K562 (cell line): Measurements from ENCODE around the gene PLCB3. TPM values are rescaled to one million over a fixed set of nuclear protein-coding genes. Genes with fewer than 3 reads are reported as not detected.

Experiments
- HCFC1 ChIP-seq: IDR thresholded peaks from 2 replicates; pipeline ENCODE4 v1.6.1; 2012; ENCODE audit warnings: low read depth, low read length, improper control_type of control experiment
- HDAC1 ChIP-seq, 2 experiments: fragments of 450-650 bp; IDR thresholded peaks; 2 replicates each; pipeline ENCODE4 v1.6.1; 2016 to 2017; ENCODE audit warnings: inconsistent platforms in 1 of 2, mild to moderate bottlenecking in 1 of 2, moderate library complexity in 1 of 2
- KLF13 ChIP-seq: fragments of 450-650 bp; IDR thresholded peaks from 2 replicates; pipeline ENCODE4 v1.6.1; 2016; ENCODE audit warnings: missing genetic modification characterization, low read depth, mild to moderate bottlenecking, missing compliant biosample characterization, moderate library complexity, borderline replicate concordance
- RBFOX2 ChIP-seq: fragments of 200-400 bp; formaldehyde crosslinking; IDR thresholded peaks from 2 replicates; pipeline ENCODE4 v1.6.1; 2017; ENCODE audit warnings: low read depth, mild to moderate bottlenecking, low read length, moderate library complexity
- TARDBP ChIP-seq: fragments of 450-650 bp; IDR thresholded peaks from 2 replicates; pipeline ENCODE4 v1.6.1; 2016
- TEAD4 ChIP-seq, 2 experiments: sonication (generic) in 1 of 2; formaldehyde crosslinking in 1 of 2; IDR thresholded peaks; 2 replicates each; pipeline versions ENCODE4 v1.6.1 to v1.8.0; 2012 to 2022; ENCODE audit warnings: borderline replicate concordance in 1 of 2, inconsistent platforms in 1 of 2, low read length in 1 of 2, mild to moderate bottlenecking in 1 of 2, missing genetic modification reagents in 1 of 2
- ZNF121 ChIP-seq: sonication (generic); formaldehyde crosslinking; conservative IDR thresholded peaks from 2 replicates; pipeline ENCODE4 v1.8.0; 2022; ENCODE audit warnings: missing genetic modification reagents
- polyA plus RNA-seq, 8 experiments: library from polyadenylated mRNA; depleted of rRNA in 4 of 8; stranded (reverse) in 5 of 8; unstranded in 3 of 8; fragments of >200 nt; fragmentation: Nextera tagmentation in 2 of 8; fragmentation: Illumina TruSeq in 1 of 8; extraction: Ambion mirVana in 2 of 8; extraction: Trizol in 1 of 8; gene quantifications; 2 replicates each; pipeline versions ENCODE4 v1.2.1 to v1.2.3, GENCODE V29; 2011 to 2014; ENCODE audit warnings: inconsistent platforms in 1 of 8, missing spikeins in 1 of 8
- total RNA-seq, 7 experiments: library from RNA; depleted of rRNA in 6 of 7; stranded (reverse); fragments of >200 nt in 6 of 7; fragmentation: Illumina TruSeq in 2 of 7; extraction: Trizol in 2 of 7; gene quantifications; 2 replicates each; pipeline versions ENCODE4 v1.2.1 to v1.2.3, GENCODE V29; 2011 to 2021; ENCODE audit warnings: low replicate concordance in 1 of 7
- TF ChIP-seq, protein P1 (sequence below): fragments of 450-650 bp; IDR thresholded peaks from 2 replicates; pipeline ENCODE4 v1.6.1; 2018; ENCODE audit warnings: mild to moderate bottlenecking, low read depth; ENCODE audit not compliant: partially characterized antibody
- TF ChIP-seq, protein P2 (sequence below): sonication (generic); formaldehyde crosslinking; IDR thresholded peaks from 2 replicates; pipeline ENCODE4 v1.8.1; 2022; ENCODE audit warnings: missing genetic modification reagents
- TF ChIP-seq, protein P3 (sequence below): fragments of 450-650 bp; formaldehyde crosslinking; IDR thresholded peaks from 2 replicates; pipeline ENCODE4 v1.4.0; 2020; ENCODE audit warnings: mild to moderate bottlenecking, mixed read lengths
- TF ChIP-seq, protein P4 (sequence below): sonication (generic); formaldehyde crosslinking; IDR thresholded peaks from 2 replicates; pipeline ENCODE4 v1.8.0; 2022; ENCODE audit warnings: missing genetic modification reagents, mild to moderate bottlenecking, borderline replicate concordance

Gene PLCB3
- total and polyA plus RNA-seq, 9 of the 15 experiments (the other 6 are each of a cell fraction or from before 2014, with no cell fraction given) = 0.31 to 44.8 (median 14.6) TPM

DNA sequence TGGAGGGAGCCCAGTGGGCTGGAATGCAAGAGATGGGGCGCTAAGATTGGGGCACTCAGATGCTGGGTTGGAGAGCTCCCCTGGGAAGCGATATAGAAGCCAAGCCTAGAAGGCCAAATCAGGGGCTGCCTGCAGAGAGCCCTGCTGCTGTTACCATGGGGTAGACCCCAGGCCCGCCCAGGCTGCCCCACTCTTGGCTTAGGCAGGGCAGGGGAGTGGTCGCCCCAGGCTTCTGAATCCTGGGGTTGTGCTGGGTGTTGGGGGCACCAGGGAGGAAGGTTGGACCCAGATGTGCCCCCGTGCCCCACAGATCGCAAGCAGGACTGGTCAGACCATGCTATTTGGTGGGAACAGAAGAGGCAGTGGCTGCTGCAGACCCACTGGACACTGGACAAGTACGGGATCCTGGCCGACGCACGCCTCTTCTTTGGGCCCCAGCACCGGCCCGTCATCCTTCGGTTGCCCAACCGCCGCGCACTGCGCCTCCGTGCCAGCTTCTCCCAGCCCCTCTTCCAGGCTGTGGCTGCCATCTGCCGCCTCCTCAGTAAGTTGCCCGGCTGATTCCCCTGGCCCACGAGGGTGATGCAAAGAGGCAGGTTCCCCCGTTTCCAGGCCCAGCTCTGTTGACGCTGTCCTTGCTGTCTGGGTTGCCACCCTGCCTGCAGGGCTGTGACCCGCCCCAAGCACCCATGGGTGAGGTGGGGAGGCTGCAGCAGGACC, 40.9 kb upstream of the PLCB3 start (continued):
- no peak for TF ChIP-seq TEAD4 (IDR thresholded peaks at IDR 0.05; ENCODE audit: low read length)
- no peak for TF ChIP-seq TEAD4 (CRISPR knock-in tag; IDR thresholded peaks at IDR 0.05; ENCODE audit: borderline replicate concordance)
- TF ChIP-seq KLF13 (tag) = no peak
- TF ChIP-seq, protein P1, sequence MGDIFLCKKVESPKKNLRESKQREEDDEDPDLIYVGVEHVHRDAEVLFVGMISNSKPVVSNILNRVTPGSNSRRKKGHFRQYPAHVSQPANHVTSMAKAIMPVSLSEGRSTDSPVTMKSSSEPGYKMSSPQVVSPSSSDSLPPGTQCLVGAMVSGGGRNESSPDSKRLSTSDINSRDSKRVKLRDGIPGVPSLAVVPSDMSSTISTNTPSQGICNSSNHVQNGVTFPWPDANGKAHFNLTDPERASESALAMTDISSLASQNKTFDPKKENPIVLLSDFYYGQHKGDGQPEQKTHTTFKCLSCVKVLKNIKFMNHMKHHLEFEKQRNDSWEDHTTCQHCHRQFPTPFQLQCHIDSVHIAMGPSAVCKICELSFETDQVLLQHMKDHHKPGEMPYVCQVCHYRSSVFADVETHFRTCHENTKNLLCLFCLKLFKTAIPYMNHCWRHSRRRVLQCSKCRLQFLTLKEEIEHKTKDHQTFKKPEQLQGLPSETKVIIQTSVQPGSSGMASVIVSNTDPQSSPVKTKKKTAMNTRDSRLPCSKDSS = no peak
- TF ChIP-seq HDAC1 (IDR thresholded peaks at IDR 0.05) = no peak
- TF ChIP-seq TARDBP = no peak
- TF ChIP-seq ZNF121 (CRISPR knock-in tag) = no peak
- TF ChIP-seq, protein P2, sequence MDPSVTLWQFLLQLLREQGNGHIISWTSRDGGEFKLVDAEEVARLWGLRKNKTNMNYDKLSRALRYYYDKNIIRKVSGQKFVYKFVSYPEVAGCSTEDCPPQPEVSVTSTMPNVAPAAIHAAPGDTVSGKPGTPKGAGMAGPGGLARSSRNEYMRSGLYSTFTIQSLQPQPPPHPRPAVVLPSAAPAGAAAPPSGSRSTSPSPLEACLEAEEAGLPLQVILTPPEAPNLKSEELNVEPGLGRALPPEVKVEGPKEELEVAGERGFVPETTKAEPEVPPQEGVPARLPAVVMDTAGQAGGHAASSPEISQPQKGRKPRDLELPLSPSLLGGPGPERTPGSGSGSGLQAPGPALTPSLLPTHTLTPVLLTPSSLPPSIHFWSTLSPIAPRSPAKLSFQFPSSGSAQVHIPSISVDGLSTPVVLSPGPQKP (CRISPR knock-in tag) = no peak
- no peak for TF ChIP-seq HCFC1
- TF ChIP-seq, protein P3, sequence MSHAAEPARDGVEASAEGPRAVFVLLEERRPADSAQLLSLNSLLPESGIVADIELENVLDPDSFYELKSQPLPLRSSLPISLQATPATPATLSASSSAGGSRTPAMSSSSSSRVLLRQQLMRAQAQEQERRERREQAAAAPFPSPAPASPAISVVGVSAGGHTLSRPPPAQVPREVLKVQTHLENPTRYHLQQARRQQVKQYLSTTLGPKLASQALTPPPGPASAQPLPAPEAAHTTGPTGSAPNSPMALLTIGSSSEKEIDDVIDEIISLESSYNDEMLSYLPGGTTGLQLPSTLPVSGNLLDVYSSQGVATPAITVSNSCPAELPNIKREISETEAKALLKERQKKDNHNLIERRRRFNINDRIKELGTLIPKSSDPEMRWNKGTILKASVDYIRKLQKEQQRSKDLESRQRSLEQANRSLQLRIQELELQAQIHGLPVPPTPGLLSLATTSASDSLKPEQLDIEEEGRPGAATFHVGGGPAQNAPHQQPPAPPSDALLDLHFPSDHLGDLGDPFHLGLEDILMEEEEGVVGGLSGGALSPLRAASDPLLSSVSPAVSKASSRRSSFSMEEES (CRISPR knock-in tag) = no peak
- TF ChIP-seq, protein P4, sequence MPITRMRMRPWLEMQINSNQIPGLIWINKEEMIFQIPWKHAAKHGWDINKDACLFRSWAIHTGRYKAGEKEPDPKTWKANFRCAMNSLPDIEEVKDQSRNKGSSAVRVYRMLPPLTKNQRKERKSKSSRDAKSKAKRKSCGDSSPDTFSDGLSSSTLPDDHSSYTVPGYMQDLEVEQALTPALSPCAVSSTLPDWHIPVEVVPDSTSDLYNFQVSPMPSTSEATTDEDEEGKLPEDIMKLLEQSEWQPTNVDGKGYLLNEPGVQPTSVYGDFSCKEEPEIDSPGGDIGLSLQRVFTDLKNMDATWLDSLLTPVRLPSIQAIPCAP (CRISPR knock-in tag) = no peak
- peak; percentile 73 for TF ChIP-seq RBFOX2
